GM19468 (cell line): ENCODE results near the gene F5.

Experiments
- ATAC-seq: cut with Tn5 transposase; IDR thresholded peaks from one replicate; pipeline ENCODE4 v1.9.1; 2021; ENCODE audit warnings: mild to moderate bottlenecking, moderate library complexity, moderate number of reproducible peaks; ENCODE audit not compliant: unreplicated experiment; ENCODE audit errors: extremely low read depth

F5 gene

GRCh38 chr1:169586395-169587255 lies at the start of gene F5:
Gene F5 (minus strand): TSS chr1:169586481. CDS start chr1:169586386, 95 bp downstream.
- peak; percentile 59 for ATAC-seq

GRCh38 chr1:169634877-169635276 lies 48.6 kb upstream of the F5 start:
- ATAC-seq = no peak

GRCh38 chr1:169634145-169634544 lies 47.9 kb upstream of the F5 start:
- no peak for ATAC-seq

GRCh38 chr1:169631249-169631648 lies 45.0 kb upstream of the F5 start:
- no peak for ATAC-seq

- no peak for ATAC-seq
Observed at GRCh38 chr1:169630006-169630405, 43.7 kb upstream of the F5 start, which contains the start of gene SELP. Gene SELP (minus strand): TSS chr1:169630124. CDS start chr1:169630074, 50 bp downstream.

- no peak for ATAC-seq
Observed at GRCh38 chr1:169624912-169625311, 38.6 kb upstream of the F5 start.

GRCh38 chr1:169624122-169624521 lies 37.8 kb upstream of the F5 start:
- ATAC-seq = no peak

GRCh38 chr1:169623132-169623926 lies 37.0 kb upstream of the F5 start:
- no peak for ATAC-seq

- ATAC-seq = no peak
Observed at GRCh38 chr1:169620565-169620964, 34.3 kb upstream of the F5 start.

- ATAC-seq = no peak
Observed at GRCh38 chr1:169618367-169618766, 32.1 kb upstream of the F5 start.

- no peak for ATAC-seq
Observed at GRCh38 chr1:169615803-169616202, 29.5 kb upstream of the F5 start.

- ATAC-seq = no peak
Observed at GRCh38 chr1:169610858-169611257, 24.6 kb upstream of the F5 start.

- ATAC-seq = no peak
Observed at GRCh38 chr1:169610108-169610507, 23.8 kb upstream of the F5 start.

- ATAC-seq = no peak
Observed at GRCh38 chr1:169608226-169608625, 21.9 kb upstream of the F5 start.

GRCh38 chr1:169604781-169605560 lies 18.7 kb upstream of the F5 start:
- ATAC-seq = no peak

- no peak for ATAC-seq
Observed at GRCh38 chr1:169601096-169601881, 15.0 kb upstream of the F5 start.

- no peak for ATAC-seq
Observed at GRCh38 chr1:169595764-169596711, 9.8 kb upstream of the F5 start.

GRCh38 chr1:169594391-169594790 lies 8.1 kb upstream of the F5 start:
- peak; percentile 62 for ATAC-seq

- ATAC-seq = no peak
Observed at GRCh38 chr1:169590932-169591331, 4.7 kb upstream of the F5 start.
